ENCODE results near the gene FAM3D. TPM values are rescaled to one million over a fixed set of nuclear protein-coding genes. Genes with fewer than 3 reads are reported as not detected.
A peak's percentile ranks its signal among the peaks of the same experiment; 100 is the strongest.

FAM3D gene
- polyA plus RNA-seq, 3 donors from 2014 or later = not detected

DNA sequence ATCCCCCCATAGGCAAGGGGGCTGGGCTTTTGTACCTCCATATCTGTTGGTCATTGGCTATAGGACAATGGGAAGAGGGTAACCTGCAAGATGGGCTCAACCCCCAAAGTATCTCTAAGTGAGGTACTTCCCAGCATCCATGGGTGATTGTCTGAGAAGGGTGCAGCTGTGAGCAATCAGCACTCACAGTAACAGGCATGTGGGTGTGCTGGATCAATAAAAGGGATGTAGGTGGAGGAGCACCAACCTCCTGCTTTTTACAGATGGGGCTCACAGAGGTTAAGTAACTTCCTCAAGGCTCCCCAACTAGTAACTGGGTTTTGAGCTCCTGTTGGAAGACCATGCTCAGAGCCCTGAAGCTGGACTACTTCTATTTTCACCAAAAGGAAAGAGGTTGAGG, 63.0 kb downstream of the FAM3D start:
- no peaks in the 10 kb centered on the region for H3K9me3 Mint-ChIP-seq
- no peak for DNase-seq
- no peak overlapping the region for H3K4me3 Mint-ChIP-seq
- H3K27ac Mint-ChIP-seq = no peak overlapping the region
- peaks cover 0 to 3% of the 10 kb centered on the region in 2 donors for H3K4me1 Mint-ChIP-seq
- peaks cover 0 to 20% (median 6%) of the 10 kb centered on the region in 3 donors for H3K27me3 Mint-ChIP-seq (ENCODE audit: low read depth in 3 of 3)
- H3K36me3 Mint-ChIP-seq = no peaks in the 10 kb centered on the region

- H3K27me3 Mint-ChIP-seq (ENCODE audit: low read depth in 3 of 3) = peaks cover 2 to 8% (median 4%) of the 10 kb centered on the region in 3 donors
Measured at GRCh38 chr3:58597770-58598310, 68.7 kb downstream of the FAM3D start.

GRCh38 chr3:58596834-58597518, 69.6 kb downstream of the FAM3D start:
- Mint-ChIP-seq H3K36me3 (no peaks in the 10 kb centered on the region), H3K4me3 (no peak overlapping the region), H3K27me3 (ENCODE audit: low read depth in 3 of 3) (peaks cover 2 to 8% (median 2%) of the 10 kb centered on the region in 3 donors), H3K4me1 (no peaks in the 10 kb centered on the region), H3K27ac (no peak overlapping the region), H3K9me3 (no peaks in the 10 kb centered on the region)
- no peak for DNase-seq

More at GRCh38 chr3:58597770-58598310, 68.7 kb downstream of the FAM3D start:
- no peaks in the 10 kb centered on the region for H3K9me3 Mint-ChIP-seq
- H3K36me3 Mint-ChIP-seq = no peaks in the 10 kb centered on the region
- no peaks in the 10 kb centered on the region for H3K4me1 Mint-ChIP-seq
- no peak for DNase-seq
- H3K4me3 Mint-ChIP-seq = no peak overlapping the region
- H3K27ac Mint-ChIP-seq = no peak overlapping the region

DNA sequence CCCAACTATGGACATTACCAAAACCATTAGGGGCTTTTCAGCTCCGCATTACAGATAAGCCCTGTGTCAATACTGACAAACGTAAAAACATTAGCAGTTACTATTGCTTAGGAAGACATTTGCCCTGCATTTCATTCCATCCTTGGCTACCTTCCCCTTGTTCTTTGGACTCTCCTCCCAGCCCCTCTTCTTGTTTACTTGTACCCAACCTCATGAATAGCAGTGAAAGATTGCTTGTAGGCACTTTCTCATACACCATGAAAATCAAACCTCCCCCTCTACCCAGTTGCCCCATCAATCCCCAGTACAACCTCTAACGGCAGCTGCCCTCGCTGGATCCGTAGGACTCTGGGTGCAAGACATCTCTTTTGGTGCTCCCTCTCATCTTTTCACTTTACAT, 72.5 kb downstream of the FAM3D start:
- H3K4me3 Mint-ChIP-seq = no peak overlapping the region

GRCh38 chr3:58591517-58592510, 74.8 kb downstream of the FAM3D start:
- Mint-ChIP-seq H3K9me3 (peaks cover 0 to 6% (median 0%) of the 10 kb centered on the region in 6 donors), H3K4me3 (no peak overlapping the region), H3K27ac (no peak overlapping the region), H3K4me1 (no peaks in the 10 kb centered on the region), H3K27me3 (ENCODE audit: low read depth in 3 of 3) (peaks cover 4 to 23% (median 5%) of the 10 kb centered on the region in 3 donors), H3K36me3 (no peaks in the 10 kb centered on the region)
- no peak for DNase-seq

More for the DNA sequence above, 72.5 kb downstream of the FAM3D start:
- Mint-ChIP-seq H3K27me3 (ENCODE audit: low read depth in 3 of 3) (peaks cover 3 to 5% (median 4%) of the 10 kb centered on the region in 3 donors), H3K36me3 (no peaks in the 10 kb centered on the region), H3K9me3 (peaks cover 0 to 2% (median 0%) of the 10 kb centered on the region in 6 donors), H3K4me1 (no peaks in the 10 kb centered on the region), H3K27ac (no peak overlapping the region)
- DNase-seq = no peak

DNA sequence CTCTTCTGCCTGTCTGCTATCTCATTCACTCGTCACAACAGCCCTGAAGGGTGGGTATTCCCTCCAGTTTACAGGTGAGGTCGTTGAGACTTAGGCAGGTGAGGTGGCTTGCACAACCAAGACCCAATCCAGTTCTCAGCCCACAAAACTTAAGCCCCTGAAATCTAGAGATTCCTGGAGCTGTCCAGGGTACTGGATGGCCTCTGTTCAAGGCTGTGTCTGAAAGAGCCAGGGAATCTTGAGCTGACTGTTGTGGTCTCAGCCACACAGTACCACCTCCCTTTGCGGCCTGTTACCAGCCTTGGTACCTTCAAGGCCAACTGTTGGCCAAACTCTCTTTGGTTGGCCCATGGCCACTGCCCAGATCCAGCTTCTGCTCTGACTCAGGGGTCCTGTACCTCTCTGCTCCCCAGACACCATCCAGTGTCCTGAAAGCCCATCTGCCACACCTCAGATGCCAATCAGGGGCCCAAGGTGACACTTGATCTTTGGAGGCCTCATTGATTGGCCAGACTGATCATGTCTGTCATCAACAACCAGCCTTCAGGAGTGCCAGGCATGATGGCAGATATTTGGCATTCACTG, 78.5 kb downstream of the FAM3D start:
- Mint-ChIP-seq H3K4me1 (peaks cover 15 to 24% of the 10 kb centered on the region in 2 donors), H3K4me3 (no peak overlapping the region), H3K36me3 (peaks cover 0 to 7% (median 4%) of the 10 kb centered on the region in 3 donors), H3K9me3 (peaks cover 0 to 11% (median 1%) of the 10 kb centered on the region in 6 donors), H3K27ac (no peak overlapping the region), H3K27me3 (ENCODE audit: low read depth in 3 of 3) (peaks cover 8 to 37% (median 19%) of the 10 kb centered on the region in 3 donors)
- DNase-seq = no peak

DNA sequence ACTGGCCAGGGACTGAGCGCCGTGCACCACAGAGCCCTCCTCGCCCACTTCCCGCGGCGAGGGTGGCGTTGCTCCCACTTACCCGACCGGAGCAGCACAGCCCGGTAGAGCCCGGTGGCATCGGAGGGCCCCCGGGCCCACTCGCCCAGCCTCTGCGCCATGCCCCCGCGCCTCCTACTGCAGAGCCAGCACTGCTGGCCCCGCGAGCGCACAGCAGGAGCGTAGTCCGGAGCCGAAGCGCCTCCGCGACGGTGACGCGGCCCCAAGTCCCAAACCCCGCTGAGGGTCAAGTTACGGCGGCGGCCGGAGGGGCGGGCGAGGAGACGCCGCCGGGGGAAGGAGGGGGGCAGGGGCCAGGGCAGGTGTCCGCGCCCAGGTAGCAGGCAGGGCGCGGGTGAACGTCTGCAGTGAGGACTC, 79.8 kb downstream of the FAM3D start:
- H3K4me1 Mint-ChIP-seq = peaks cover 15 to 24% of the 10 kb centered on the region in 2 donors
- H3K36me3 Mint-ChIP-seq = peaks cover 0 to 7% (median 4%) of the 10 kb centered on the region in 3 donors
- H3K27me3 Mint-ChIP-seq (ENCODE audit: low read depth in 3 of 3) = peaks cover 8 to 37% (median 19%) of the 10 kb centered on the region in 3 donors
- peaks cover 0 to 11% (median 1%) of the 10 kb centered on the region in 6 donors for H3K9me3 Mint-ChIP-seq
- no peak overlapping the region for H3K27ac Mint-ChIP-seq
- DNase-seq = no peak
- no peak overlapping the region for H3K4me3 Mint-ChIP-seq

DNA sequence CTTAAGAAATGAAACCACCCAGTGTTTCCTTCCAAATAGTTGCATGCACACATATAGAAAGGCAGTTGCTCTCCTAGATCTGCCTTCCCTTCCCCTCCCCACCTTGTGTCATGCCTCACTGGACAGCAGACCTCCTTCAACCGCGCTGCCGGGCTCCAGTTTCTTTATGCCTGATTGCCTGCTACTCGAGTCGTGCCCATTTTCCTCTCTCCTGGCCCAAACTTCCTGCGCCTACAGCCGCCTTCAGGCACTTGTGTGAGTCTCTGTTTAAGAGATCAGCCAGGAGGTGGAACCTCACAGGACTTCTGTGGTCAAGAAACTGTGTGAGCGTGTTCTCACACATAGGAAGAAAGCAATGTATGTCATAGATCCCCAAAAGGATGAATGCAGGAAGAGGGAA, 80.6 kb downstream of the FAM3D start:
- Mint-ChIP-seq H3K4me1 (peaks cover 15 to 24% of the 10 kb centered on the region in 2 donors), H3K9me3 (peaks cover 0 to 9% (median 1%) of the 10 kb centered on the region in 6 donors), H3K27me3 (ENCODE audit: low read depth in 3 of 3) (peaks cover 8 to 37% (median 19%) of the 10 kb centered on the region in 3 donors), H3K4me3 (peak overlapping the region; percentile 86 to 95 (median 90)), H3K36me3 (peaks cover 0 to 7% (median 4%) of the 10 kb centered on the region in 3 donors), H3K27ac (peak overlapping the region in 1 of 6 donors; percentile 39)
- no peak for DNase-seq

GRCh38 chr3:58585005-58585786, 81.4 kb downstream of the FAM3D start:
- Mint-ChIP-seq H3K4me3 (peak overlapping the region; percentile 86 to 95 (median 90)), H3K27ac (peak overlapping the region in 2 of 6 donors; percentile 32 to 67), H3K4me1 (peaks cover 15 to 24% of the 10 kb centered on the region in 2 donors), H3K27me3 (ENCODE audit: low read depth in 3 of 3) (peaks cover 8 to 37% (median 18%) of the 10 kb centered on the region in 3 donors), H3K36me3 (peaks cover 0 to 7% (median 4%) of the 10 kb centered on the region in 3 donors), H3K9me3 (peaks cover 0 to 9% (median 1%) of the 10 kb centered on the region in 6 donors)
- peak in 2 of 3 donors; percentile 15 to 24 for DNase-seq

DNA sequence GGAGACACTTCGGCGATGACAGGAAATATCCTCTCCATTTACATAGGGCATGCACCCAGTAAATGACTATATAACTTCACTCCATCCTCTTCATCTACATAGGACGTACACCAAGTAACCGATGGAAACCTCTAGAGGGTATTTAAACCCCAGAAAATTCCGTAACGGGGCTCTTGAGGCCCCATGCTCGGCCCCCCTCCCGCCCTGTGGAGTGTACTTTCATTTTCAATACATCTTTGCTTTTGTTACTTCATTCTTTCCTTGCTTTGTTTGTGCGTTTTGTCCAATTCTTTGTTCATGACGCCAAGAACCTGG, 81.9 kb downstream of the FAM3D start:
- peak overlapping the region in 1 of 6 donors; percentile 67 for H3K27ac Mint-ChIP-seq
- H3K4me1 Mint-ChIP-seq = peaks cover 15 to 24% of the 10 kb centered on the region in 2 donors
- peaks cover 0 to 7% (median 4%) of the 10 kb centered on the region in 3 donors for H3K36me3 Mint-ChIP-seq
- H3K4me3 Mint-ChIP-seq = peak overlapping the region; percentile 86 to 95 (median 90)
- peaks cover 7 to 33% (median 17%) of the 10 kb centered on the region in 3 donors for H3K27me3 Mint-ChIP-seq (ENCODE audit: low read depth in 3 of 3)
- no peak for DNase-seq
- H3K9me3 Mint-ChIP-seq = peaks cover 0 to 9% (median 1%) of the 10 kb centered on the region in 6 donors

Measured in immature natural killer cell (primary cell).